HepG2 (cell line): ENCODE measurements around the gene IRF6. TPM values are rescaled to one million over a fixed set of nuclear protein-coding genes. Genes with fewer than 3 reads are reported as not detected.

Source experiments
- ATAC-seq: fragments of 200-7000 bp; cut with Tn5 transposase; 3 replicates; pipeline ENCODE4 v1.9.1; 2020; ENCODE audit warnings: mild to moderate bottlenecking, moderate library complexity
- BruUV-seq: library from RNA; stranded (reverse); fragments of 400-500 nt; replicated peaks from 2 replicates; lab custom pipeline; 2021; lab: Mats Ljungman, UMichigan
- CTCF ChIA-PET: fragments of 300-600 bp; formaldehyde crosslinking; extraction: SDS; loops from one replicate; lab custom pipeline; 2021; ENCODE audit warnings: low total read pairs, inconsistent platforms, low intra/inter-chr PET ratio; lab: Yijun Ruan, JAX
- POLR2A ChIA-PET: fragments of 350-600 bp; sonication (Branson Sonifier 250); formaldehyde crosslinking; loops from one replicate; lab custom pipeline; 2020; ENCODE audit warnings: antibody characterized with exemption, inconsistent platforms; lab: Yijun Ruan, JAX
- DNase-seq: peaks from one replicate; pipeline ENCODE4 v3.0.0-alpha.2; 2015; ENCODE audit warnings: low spot score
- FAIRE-seq: peaks from 3 replicates; lab custom pipeline; 2011; peaks lifted over from hg19 to GRCh38; lab: Jason Lieb, UNC
- H2AFZ ChIP-seq: one replicate; pipeline ENCODE4 v1.6.1; 2011; ENCODE audit warnings: low read length, inconsistent platforms
- H3K27ac ChIP-seq: fragments of 300-600 bp; 3 replicates; pipeline ENCODE4 v1.8.0; 2011; ENCODE audit warnings: mixed run types, mild to moderate bottlenecking, mixed read lengths, low read length, inconsistent platforms; ENCODE audit not compliant: insufficient read depth; ENCODE audit errors: extremely low read length
- H3K27me3 ChIP-seq, 2 experiments: fragments of 200-600 bp in 1 of 2; 2 replicates in 1 of 2; 3 replicates in 1 of 2; pipeline versions ENCODE4 v1.6.0 to v1.8.0; 2011; ENCODE audit warnings: low read length in 2 of 2, mild to moderate bottlenecking in 2 of 2, moderate library complexity in 2 of 2, inconsistent platforms in 1 of 2; ENCODE audit not compliant: insufficient read depth in 2 of 2, control insufficient read depth in 1 of 2
- H3K36me3 ChIP-seq, 2 experiments: fragments of 200-600 bp in 1 of 2; replicated peaks in 1 of 2; 2 replicates in 1 of 2; 3 replicates in 1 of 2; pipeline versions ENCODE4 v1.5.1 to v1.8.0; 2011; ENCODE audit warnings: low read length in 2 of 2, inconsistent platforms in 1 of 2; ENCODE audit not compliant: insufficient read depth in 2 of 2, control insufficient read depth in 1 of 2
- H3K4me1 ChIP-seq: 2 replicates; pipeline ENCODE4 v1.5.1; 2012; ENCODE audit warnings: low read length, inconsistent platforms; ENCODE audit not compliant: insufficient read depth
- H3K4me2 ChIP-seq: 2 replicates; pipeline ENCODE4 v1.6.0; 2011; ENCODE audit warnings: low read depth, low read length, inconsistent platforms
- H3K4me3 ChIP-seq, 3 experiments: fragments of 200-600 bp in 1 of 3; sonication (generic), shearing (Covaris generic) in 1 of 3; replicated peaks in 1 of 3; 2 replicates each; pipeline ENCODE4 v1.5.1; 2011 to 2016; ENCODE audit warnings: low read length in 3 of 3, inconsistent platforms in 2 of 3, low read depth in 2 of 3, mild to moderate bottlenecking in 2 of 3, control low read depth in 1 of 3, mixed read lengths in 1 of 3; ENCODE audit not compliant: insufficient read depth in 1 of 3
- H3K79me2 ChIP-seq: one replicate; pipeline ENCODE4 v1.6.1; 2011; ENCODE audit warnings: low read length, inconsistent platforms; ENCODE audit not compliant: insufficient read depth
- H3K9ac ChIP-seq: 2 replicates; pipeline ENCODE4 v1.6.0; 2011; ENCODE audit warnings: mild to moderate bottlenecking, low read depth, low read length, inconsistent platforms; ENCODE audit not compliant: insufficient read depth
- H3K9me3 ChIP-seq: 2 replicates; pipeline ENCODE4 v1.5.1; 2012; ENCODE audit warnings: mild to moderate bottlenecking, low read length
- H4K20me1 ChIP-seq: 2 replicates; pipeline ENCODE4 v1.6.0; 2011; ENCODE audit warnings: inconsistent platforms, mild to moderate bottlenecking, low read length, moderate library complexity; ENCODE audit not compliant: insufficient read depth
- FOXA1 ChIP-seq, 2 experiments: fragments of 450-650 bp in 1 of 2; sonication (generic) in 1 of 2; formaldehyde crosslinking in 1 of 2; IDR thresholded peaks; 2 replicates each; pipeline versions ENCODE4 v1.4.0 to v1.6.1; 2016 to 2020; ENCODE audit warnings: missing genetic modification reagents in 1 of 2
- GTF3A ChIP-seq: sonication (generic); formaldehyde crosslinking; conservative IDR thresholded peaks from 2 replicates; pipeline ENCODE4 v1.4.0; 2020; ENCODE audit warnings: mild to moderate bottlenecking, missing genetic modification reagents
- JUN ChIP-seq: sonication (generic); formaldehyde crosslinking; IDR thresholded peaks from 2 replicates; pipeline ENCODE4 v1.4.0; 2020; ENCODE audit warnings: mild to moderate bottlenecking, missing genetic modification reagents
- NFKB2 ChIP-seq: sonication (generic); formaldehyde crosslinking; IDR thresholded peaks from 2 replicates; pipeline ENCODE4 v1.4.0; 2020; ENCODE audit warnings: missing genetic modification reagents, borderline replicate concordance
- ONECUT2 ChIP-seq: sonication (generic); formaldehyde crosslinking; IDR thresholded peaks from 2 replicates; pipeline ENCODE4 v1.4.0; 2020; ENCODE audit warnings: missing genetic modification reagents
- SYNCRIP ChIP-seq: fragments of 200-400 bp; formaldehyde crosslinking; IDR thresholded peaks from 2 replicates; pipeline ENCODE4 v1.6.1; 2018; ENCODE audit warnings: mild to moderate bottlenecking, low read depth, low read length; ENCODE audit not compliant: insufficient read depth
- ZNF253 ChIP-seq: sonication (generic); formaldehyde crosslinking; IDR thresholded peaks from 2 replicates; pipeline ENCODE4 v1.8.0; 2022; ENCODE audit warnings: mild to moderate bottlenecking, missing genetic modification reagents, borderline replicate concordance
- ZNF276 ChIP-seq: sonication (generic); formaldehyde crosslinking; IDR thresholded peaks from 2 replicates; pipeline ENCODE4 v1.4.0; 2020; ENCODE audit warnings: mild to moderate bottlenecking, low read depth, missing genetic modification reagents
- ZNF337 ChIP-seq: sonication (generic); formaldehyde crosslinking; IDR thresholded peaks from 2 replicates; pipeline ENCODE4 v1.5.1; 2020; ENCODE audit warnings: missing genetic modification reagents, low read depth, mild to moderate bottlenecking, borderline replicate concordance
- ZNF431 ChIP-seq: sonication (generic); formaldehyde crosslinking; IDR thresholded peaks from 2 replicates; pipeline ENCODE4 v1.9.0; 2022; ENCODE audit warnings: missing genetic modification reagents, low read depth, mild to moderate bottlenecking, borderline replicate concordance
- in situ Hi-C: cut with HindIII; loops from 2 replicates; pipeline ENCODE4 v1.10.0; 2017; ENCODE audit warnings: low pct_unique_long_range_greater_than_20kb; ENCODE audit not compliant: extremely low pct_ligation_motif_present
- intact Hi-C: fragments of 100-400 bp; cut with micrococcal nuclease; formaldehyde crosslinking; loops from one replicate; pipeline ENCODE4 v1.10.0; 2022; ENCODE audit not compliant: unreplicated experiment
- polyA plus RNA-seq, 8 experiments: library from polyadenylated mRNA; depleted of rRNA in 3 of 8; stranded (reverse) in 7 of 8; unstranded in 1 of 8; fragments of >200 nt; fragmentation: Illumina TruSeq in 4 of 8; extraction: Trizol in 4 of 8; gene quantifications; 2 replicates each; pipeline versions ENCODE4 v1.2.1 to v1.2.3, GENCODE V29; 2011 to 2016; ENCODE audit warnings: low read depth in 4 of 8, missing spikeins in 1 of 8, mixed read lengths in 1 of 8; ENCODE audit not compliant: insufficient read depth in 1 of 8
- total RNA-seq, 5 experiments: library from RNA; depleted of rRNA; stranded (reverse); fragments of >200 nt; fragmentation: Illumina TruSeq; extraction: Trizol; gene quantifications; 2 replicates each; pipeline ENCODE4 v1.2.3, GENCODE V29; 2016; ENCODE audit warnings: low read depth in 1 of 5
- TF ChIP-seq, protein P1 (sequence below): sonication (generic); formaldehyde crosslinking; IDR thresholded peaks from 2 replicates; pipeline ENCODE4 v1.5.0; 2020; ENCODE audit warnings: mild to moderate bottlenecking, missing genetic modification reagents

Gene IRF6
- total and polyA plus RNA-seq, 2 of the 13 experiments (the other 11 are each of a cell fraction or from before 2014, with no cell fraction given), result 0.02 TPM; not detected in 1

DNA sequence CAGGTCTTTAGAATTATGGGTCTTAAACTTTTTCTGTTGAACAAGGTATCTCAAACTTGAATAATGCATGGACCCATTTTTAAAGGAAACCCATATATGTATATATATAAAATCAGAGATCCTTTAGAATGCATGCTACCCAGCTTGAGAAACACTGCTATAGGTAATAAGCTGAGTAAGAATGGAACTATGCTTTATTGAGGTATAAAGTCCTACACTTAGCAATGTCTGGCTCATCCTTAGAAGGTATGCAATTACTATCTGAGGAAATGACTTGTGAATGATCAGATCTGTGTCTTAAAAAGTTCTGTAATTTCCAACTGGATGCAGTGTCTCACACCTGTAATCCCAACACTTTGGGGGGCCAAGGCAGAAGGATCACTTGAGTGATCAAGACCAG is 38.8 kb downstream of the IRF6 start:
- Histone ChIP-seq H3K9me3 (peaks cover 8% of the 10 kb centered on the region; the same call in 1 of the 2 replicates), H3K4me2 (no peak overlapping the region), H3K36me3 (no peaks in the 10 kb centered on the region), H3K4me3 (no peak overlapping the region), H4K20me1 (no peaks in the 10 kb centered on the region), H3K4me1 (no peaks in the 10 kb centered on the region), H3K27me3 (peaks cover 1 to 6% of the 10 kb centered on the region in 2 experiments; a peak in 2 of 5 replicates), H3K79me2 (no peaks in the 10 kb centered on the region), H3K9ac (no peak overlapping the region), H3K27ac (no peak overlapping the region), H2AFZ (no peak overlapping the region)
- in situ Hi-C loops (no loop called here), intact Hi-C loops (no loop called here)
- no peak for DNase-seq
- FAIRE-seq, result no peak
- no TSS peak for BruUV-seq
- POLR2A ChIA-PET, result no interaction called here
- CTCF ChIA-PET, result no interaction called here
- ATAC-seq, result no peak
- TF ChIP-seq SYNCRIP (no peak), JUN (no peak), FOXA1 (IDR thresholded peaks at IDR 0.05) (no peak), FOXA1 (CRISPR knock-in tag; IDR thresholded peaks at IDR 0.05) (no peak), GTF3A (CRISPR knock-in tag) (no peak), NFKB2 (CRISPR knock-in tag) (no peak), ZNF276 (CRISPR knock-in tag) (no peak), ONECUT2 (no peak), ZNF431 (CRISPR knock-in tag) (no peak), ZNF337 (CRISPR knock-in tag) (no peak), ZNF253 (CRISPR knock-in tag) (no peak)
- TF ChIP-seq, protein P1, sequence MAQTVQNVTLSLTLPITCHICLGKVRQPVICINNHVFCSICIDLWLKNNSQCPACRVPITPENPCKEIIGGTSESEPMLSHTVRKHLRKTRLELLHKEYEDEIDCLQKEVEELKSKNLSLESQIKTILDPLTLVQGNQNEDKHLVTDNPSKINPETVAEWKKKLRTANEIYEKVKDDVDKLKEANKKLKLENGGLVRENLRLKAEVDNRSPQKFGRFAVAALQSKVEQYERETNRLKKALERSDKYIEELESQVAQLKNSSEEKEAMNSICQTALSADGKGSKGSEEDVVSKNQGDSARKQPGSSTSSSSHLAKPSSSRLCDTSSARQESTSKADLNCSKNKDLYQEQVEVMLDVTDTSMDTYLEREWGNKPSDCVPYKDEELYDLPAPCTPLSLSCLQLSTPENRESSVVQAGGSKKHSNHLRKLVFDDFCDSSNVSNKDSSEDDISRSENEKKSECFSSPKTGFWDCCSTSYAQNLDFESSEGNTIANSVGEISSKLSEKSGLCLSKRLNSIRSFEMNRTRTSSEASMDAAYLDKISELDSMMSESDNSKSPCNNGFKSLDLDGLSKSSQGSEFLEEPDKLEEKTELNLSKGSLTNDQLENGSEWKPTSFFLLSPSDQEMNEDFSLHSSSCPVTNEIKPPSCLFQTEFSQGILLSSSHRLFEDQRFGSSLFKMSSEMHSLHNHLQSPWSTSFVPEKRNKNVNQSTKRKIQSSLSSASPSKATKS (CRISPR knock-in tag), result no peak
